GM12878 (cell line): ENCODE measurements around the gene CHMP4A. TPM values are rescaled to one million over a fixed set of nuclear protein-coding genes. Genes with fewer than 3 reads are reported as not detected.

Source experiments
- BCL11A ChIP-seq: IDR thresholded peaks from 2 replicates; pipeline ENCODE4 v1.6.1; 2011; ENCODE audit warnings: low read depth, low read length
- CBFB ChIP-seq: IDR thresholded peaks from 2 replicates; pipeline ENCODE4 v1.6.1; 2016; ENCODE audit warnings: antibody characterized with exemption, low read depth
- CBX5 ChIP-seq: sonication (generic); IDR thresholded peaks from 2 replicates; pipeline ENCODE4 v1.6.1; 2016; ENCODE audit warnings: low read depth, moderate library complexity, mild to moderate bottlenecking, inconsistent platforms
- EED ChIP-seq: sonication (generic); IDR thresholded peaks from 2 replicates; pipeline ENCODE4 v1.6.1; 2016; ENCODE audit warnings: antibody characterized with exemption, low read depth
- EZH2 ChIP-seq: IDR thresholded peaks from 2 replicates; pipeline ENCODE4 v1.6.1; 2012; ENCODE audit warnings: low read depth, mild to moderate bottlenecking, control low read depth, inconsistent platforms, low read length, borderline replicate concordance; ENCODE audit not compliant: control insufficient read depth
- FOS ChIP-seq: IDR thresholded peaks from 3 replicates; pipeline ENCODE4 v1.6.1; 2011; ENCODE audit warnings: borderline replicate concordance; ENCODE audit not compliant: insufficient read length; ENCODE audit errors: extremely low read depth
- GATAD2B ChIP-seq: fragments of 450-650 bp; conservative IDR thresholded peaks from 2 replicates; pipeline ENCODE4 v1.6.1; 2017; ENCODE audit warnings: low read depth, mild to moderate bottlenecking, moderate library complexity
- IRF4 ChIP-seq: IDR thresholded peaks from 2 replicates; pipeline ENCODE4 v1.6.1; 2011; ENCODE audit warnings: low read depth, low read length
- MTA2 ChIP-seq: fragments of 450-650 bp; IDR thresholded peaks from 2 replicates; pipeline ENCODE4 v1.6.1; 2016; ENCODE audit warnings: low read depth, mild to moderate bottlenecking, moderate library complexity
- MYC ChIP-seq: IDR thresholded peaks from 2 replicates; pipeline ENCODE4 v1.6.1; 2011; ENCODE audit warnings: mild to moderate bottlenecking, low read length, moderate library complexity, inconsistent platforms; ENCODE audit not compliant: insufficient read depth, insufficient replicate concordance, insufficient read length, severe bottlenecking
- NBN ChIP-seq: fragments of 450-650 bp; IDR thresholded peaks from 2 replicates; pipeline ENCODE4 v1.6.1; 2016
- RELA ChIP-seq: fragments of 450-650 bp; IDR thresholded peaks from 2 replicates; pipeline ENCODE4 v1.8.0; 2014; ENCODE audit warnings: borderline replicate concordance; ENCODE audit not compliant: partially characterized antibody
- SIN3A ChIP-seq: IDR thresholded peaks from 2 replicates; pipeline ENCODE4 v1.6.1; 2012; ENCODE audit warnings: low read depth, low read length, improper control_type of control experiment
- STAT3 ChIP-seq: IDR thresholded peaks from 2 replicates; pipeline ENCODE4 v1.6.1; 2011; ENCODE audit warnings: low read depth, low read length, improper control_type of control experiment
- YBX1 ChIP-seq: fragments of 450-650 bp; IDR thresholded peaks from 2 replicates; pipeline ENCODE4 v1.6.1; 2016; ENCODE audit warnings: antibody characterized with exemption
- ZNF274 ChIP-seq: IDR thresholded peaks from one replicate; pipeline ENCODE4 v1.8.0; 2011; ENCODE audit not compliant: insufficient read length, insufficient read depth
- ZNF384 ChIP-seq: IDR thresholded peaks from 2 replicates; pipeline ENCODE4 v1.6.1; 2012; ENCODE audit warnings: low read depth, mild to moderate bottlenecking, low read length, improper control_type of control experiment, borderline replicate concordance
- polyA plus RNA-seq, 11 experiments: library from polyadenylated mRNA; depleted of rRNA in 4 of 11; unstranded in 6 of 11; stranded (reverse) in 5 of 11; fragments of >200 nt; fragmentation: Nextera tagmentation in 4 of 11; fragmentation: Illumina TruSeq in 1 of 11; extraction: Ambion mirVana in 4 of 11; extraction: Trizol in 1 of 11; gene quantifications; 1 replicate in 1 of 11; 2 replicates in 10 of 11; pipeline versions ENCODE4 v1.2.1 to v1.2.3, GENCODE V29; 2011 to 2016; ENCODE audit warnings: inconsistent platforms in 2 of 11, missing spikeins in 2 of 11, low read depth in 1 of 11
- total RNA-seq, 4 experiments: library from RNA; depleted of rRNA in 3 of 4; stranded (reverse); fragments of >200 nt in 3 of 4; fragmentation: Illumina TruSeq in 1 of 4; extraction: Trizol in 1 of 4; gene quantifications; 2 replicates each; pipeline versions ENCODE4 v1.2.1 to v1.2.3, GENCODE V29; 2013 to 2021
- TF ChIP-seq, protein P1 (sequence below): fragments of 450-650 bp; IDR thresholded peaks from 2 replicates; pipeline ENCODE4 v1.6.1; 2016; ENCODE audit warnings: mild to moderate bottlenecking, moderate library complexity, borderline replicate concordance

The CHMP4A gene
- total and polyA plus RNA-seq, 10 of the 15 experiments (the other 5 are each of a cell fraction or from before 2014, with no cell fraction given) = 35.5 to 151 (median 84.7) TPM

DNA sequence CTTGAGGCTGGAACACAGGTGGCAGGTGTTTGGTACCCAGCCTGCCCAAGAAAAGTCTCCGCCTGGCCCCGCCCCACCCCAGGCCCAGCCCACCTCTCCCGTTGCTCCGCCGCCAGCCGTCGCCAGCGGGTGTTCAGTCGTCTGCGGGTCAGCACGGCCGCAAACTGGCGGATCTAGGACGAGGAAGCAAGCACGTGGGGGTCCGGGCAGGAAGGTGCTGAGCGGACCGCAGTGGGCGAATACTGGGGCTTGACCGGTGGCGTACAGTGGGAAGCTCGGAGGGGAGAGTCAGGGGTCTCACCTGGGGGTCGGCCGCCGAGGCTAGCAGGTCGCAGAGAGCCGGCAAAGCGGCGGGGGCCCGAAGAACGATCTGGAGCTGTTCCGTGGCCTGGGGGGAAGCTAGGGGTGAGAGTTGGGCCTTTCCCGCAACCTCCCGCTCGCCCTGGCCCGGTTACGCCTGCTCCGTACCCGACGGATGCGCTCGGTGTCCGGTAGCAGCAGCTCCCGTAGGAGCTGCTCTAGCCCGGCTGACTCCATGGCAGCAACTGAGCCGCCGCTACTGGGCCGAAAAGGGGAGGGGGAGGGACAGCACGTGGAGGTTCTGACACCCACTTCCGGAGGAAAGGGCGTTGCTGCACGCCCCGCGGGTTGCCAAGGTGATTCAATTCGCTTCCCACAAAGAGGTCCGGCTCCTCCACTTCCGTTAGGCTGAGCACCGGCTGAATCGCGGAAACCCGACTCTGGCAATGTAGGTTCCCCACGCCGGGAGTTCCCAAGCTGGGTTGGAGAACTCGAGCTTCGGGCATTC lies 24.8 kb downstream of the CHMP4A start, which contains the start of gene IPO4 (continued):
- TF ChIP-seq IRF4 = peak; percentile 89
- no peak for TF ChIP-seq EZH2
- TF ChIP-seq ZNF384 = 0 out of 2 replicates have a peak, but pooled peaks have one; percentile 29
- TF ChIP-seq YBX1 = no peak
- TF ChIP-seq STAT3 = peak; percentile 95
- TF ChIP-seq, protein P1, sequence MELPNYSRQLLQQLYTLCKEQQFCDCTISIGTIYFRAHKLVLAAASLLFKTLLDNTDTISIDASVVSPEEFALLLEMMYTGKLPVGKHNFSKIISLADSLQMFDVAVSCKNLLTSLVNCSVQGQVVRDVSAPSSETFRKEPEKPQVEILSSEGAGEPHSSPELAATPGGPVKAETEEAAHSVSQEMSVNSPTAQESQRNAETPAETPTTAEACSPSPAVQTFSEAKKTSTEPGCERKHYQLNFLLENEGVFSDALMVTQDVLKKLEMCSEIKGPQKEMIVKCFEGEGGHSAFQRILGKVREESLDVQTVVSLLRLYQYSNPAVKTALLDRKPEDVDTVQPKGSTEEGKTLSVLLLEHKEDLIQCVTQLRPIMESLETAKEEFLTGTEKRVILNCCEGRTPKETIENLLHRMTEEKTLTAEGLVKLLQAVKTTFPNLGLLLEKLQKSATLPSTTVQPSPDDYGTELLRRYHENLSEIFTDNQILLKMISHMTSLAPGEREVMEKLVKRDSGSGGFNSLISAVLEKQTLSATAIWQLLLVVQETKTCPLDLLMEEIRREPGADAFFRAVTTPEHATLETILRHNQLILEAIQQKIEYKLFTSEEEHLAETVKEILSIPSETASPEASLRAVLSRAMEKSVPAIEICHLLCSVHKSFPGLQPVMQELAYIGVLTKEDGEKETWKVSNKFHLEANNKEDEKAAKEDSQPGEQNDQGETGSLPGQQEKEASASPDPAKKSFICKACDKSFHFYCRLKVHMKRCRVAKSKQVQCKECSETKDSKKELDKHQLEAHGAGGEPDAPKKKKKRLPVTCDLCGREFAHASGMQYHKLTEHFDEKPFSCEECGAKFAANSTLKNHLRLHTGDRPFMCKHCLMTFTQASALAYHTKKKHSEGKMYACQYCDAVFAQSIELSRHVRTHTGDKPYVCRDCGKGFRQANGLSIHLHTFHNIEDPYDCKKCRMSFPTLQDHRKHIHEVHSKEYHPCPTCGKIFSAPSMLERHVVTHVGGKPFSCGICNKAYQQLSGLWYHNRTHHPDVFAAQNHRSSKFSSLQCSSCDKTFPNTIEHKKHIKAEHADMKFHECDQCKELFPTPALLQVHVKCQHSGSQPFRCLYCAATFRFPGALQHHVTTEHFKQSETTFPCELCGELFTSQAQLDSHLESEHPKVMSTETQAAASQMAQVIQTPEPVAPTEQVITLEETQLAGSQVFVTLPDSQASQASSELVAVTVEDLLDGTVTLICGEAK = peak; percentile 100
- TF ChIP-seq MYC = peak; percentile 88
- TF ChIP-seq CBX5 = 0 out of 2 replicates have a peak, but pooled peaks have one; percentile 85
- peak; percentile 46; the same call in 1 of the 2 replicates for TF ChIP-seq EED
- peak; percentile 97 for TF ChIP-seq RELA
- TF ChIP-seq CBFB = peak; percentile 96; the same call in 1 of the 2 replicates
- 0 out of 2 replicates have a peak, but pooled peaks have one; percentile 59 for TF ChIP-seq GATAD2B
- no peak for TF ChIP-seq FOS
- TF ChIP-seq SIN3A = peak; percentile 99
- TF ChIP-seq NBN = peak; percentile 91
- peak; percentile 44; the same call in 1 of the 2 replicates for TF ChIP-seq BCL11A
- TF ChIP-seq ZNF274 = no peak
- TF ChIP-seq MTA2 = no peak; the same call in 1 of the 2 replicates
